ENCODE data around the gene TICRR.
A peak's percentile ranks its signal among the peaks of the same experiment; 100 is the strongest.

TICRR gene

DNA sequence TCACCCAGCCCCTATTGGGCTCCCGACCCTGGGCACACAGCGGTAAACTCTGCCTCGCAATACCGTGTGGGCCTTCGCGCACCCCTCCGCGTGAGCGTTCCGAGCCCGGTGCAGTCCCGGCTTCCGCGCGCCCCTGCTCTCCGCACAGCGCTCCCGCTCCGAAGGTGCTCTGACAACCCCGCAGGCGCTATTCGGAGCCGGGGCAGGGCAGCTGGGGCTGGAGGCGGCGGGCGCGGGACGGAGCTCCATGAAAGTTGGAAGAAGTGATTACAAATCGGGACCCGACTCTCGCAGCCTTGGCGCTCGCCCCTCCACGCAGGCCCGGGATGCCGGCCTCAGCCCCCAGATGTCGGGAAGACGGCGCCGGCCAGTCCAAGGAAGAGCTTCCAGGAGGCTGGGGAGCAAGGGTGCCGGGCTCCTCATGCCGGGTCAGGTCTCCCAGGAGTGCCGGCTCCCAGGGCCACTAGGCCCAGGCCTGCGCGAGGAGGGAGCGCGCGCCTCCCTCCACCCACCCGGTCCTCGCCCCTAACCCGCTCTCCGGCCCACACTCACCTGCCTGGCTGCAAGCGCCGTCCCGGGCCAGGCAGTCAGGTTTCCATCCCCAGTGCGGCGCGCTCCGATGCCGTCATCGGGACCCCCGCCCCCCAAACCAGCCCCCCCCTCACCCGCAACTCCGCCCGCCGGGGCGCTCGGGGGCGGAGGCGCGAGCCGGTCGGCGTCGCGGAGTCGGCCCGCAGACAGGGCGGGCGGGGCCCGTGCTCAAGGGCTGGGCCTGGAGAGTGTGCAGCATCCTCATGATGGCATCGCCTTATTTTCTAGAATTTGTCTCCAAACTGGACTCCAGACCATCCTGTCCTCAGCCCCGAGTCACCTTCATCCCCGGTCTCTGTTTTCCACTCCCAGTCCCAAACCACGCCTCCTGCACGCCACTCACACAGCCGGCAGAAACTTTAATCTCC is 79.9 kb downstream of the TICRR start, which contains the start of gene KIF7:
Gene KIF7, minus strand, starts transcription at position 621 of the 959 bp plus-strand sequence. CDS start 2,537 bp downstream, outside the sequence.
- DNase-seq = no peak

DNA sequence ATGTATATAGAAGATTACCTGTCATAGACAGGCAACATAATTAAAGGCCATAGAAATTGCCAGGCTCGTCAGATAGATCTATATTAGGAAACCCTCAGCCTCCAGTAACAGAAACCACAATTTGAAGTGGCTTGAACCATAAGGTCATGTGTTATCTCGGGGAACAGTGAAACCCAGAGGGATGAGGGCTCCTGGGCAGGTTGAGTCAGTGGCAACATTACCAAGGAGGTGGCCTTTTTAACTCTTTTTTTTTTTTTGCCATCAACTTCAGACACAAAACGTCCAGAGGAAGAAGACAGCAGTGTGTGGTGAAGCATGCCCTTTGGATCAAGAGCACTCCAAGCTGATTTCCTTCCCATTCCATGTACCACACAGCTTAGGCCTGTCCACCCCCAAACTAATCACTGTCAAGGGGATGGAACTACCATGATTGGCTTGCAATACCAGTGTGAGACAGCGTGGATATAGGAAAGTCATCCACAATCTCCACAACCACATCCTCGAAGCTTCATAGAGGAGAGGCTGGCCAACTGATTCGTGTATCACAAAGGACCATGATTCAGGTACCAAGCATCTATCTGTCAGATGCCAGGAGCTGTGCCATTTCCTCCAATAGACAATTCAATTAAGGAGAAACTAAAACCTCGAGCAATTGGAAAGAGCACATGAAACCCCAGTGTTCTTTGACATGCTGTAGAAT is 81.0 kb downstream of the TICRR start:
- no peak for DNase-seq

GRCh38 chr15:89657686-89658200 is 82.5 kb downstream of the TICRR start:
- DNase-seq = no peak

DNA sequence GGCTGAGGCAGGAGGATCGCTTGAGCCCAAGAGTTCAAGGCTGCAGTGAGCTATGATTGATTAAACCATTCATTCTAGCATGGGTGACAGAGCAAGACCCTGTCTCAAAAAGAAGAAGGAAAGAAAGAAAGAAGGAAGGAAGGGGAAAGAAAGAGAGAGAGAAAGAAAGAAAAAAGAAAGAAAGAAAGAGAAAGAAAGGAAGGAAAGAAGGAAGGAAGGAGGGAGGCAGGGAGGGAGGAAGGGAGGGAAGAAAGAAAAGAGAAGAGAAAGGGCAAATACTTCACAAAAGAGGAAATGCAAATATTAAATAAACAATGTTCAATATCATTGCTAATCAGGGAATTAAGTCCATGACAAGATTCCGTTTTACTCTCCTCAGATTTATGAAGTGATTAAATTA is 84.0 kb downstream of the TICRR start:
- no peak for DNase-seq

- no peak for DNase-seq
These were observed 85.3 kb downstream of the TICRR start for GRCh38 chr15:89660556-89660955.

DNA sequence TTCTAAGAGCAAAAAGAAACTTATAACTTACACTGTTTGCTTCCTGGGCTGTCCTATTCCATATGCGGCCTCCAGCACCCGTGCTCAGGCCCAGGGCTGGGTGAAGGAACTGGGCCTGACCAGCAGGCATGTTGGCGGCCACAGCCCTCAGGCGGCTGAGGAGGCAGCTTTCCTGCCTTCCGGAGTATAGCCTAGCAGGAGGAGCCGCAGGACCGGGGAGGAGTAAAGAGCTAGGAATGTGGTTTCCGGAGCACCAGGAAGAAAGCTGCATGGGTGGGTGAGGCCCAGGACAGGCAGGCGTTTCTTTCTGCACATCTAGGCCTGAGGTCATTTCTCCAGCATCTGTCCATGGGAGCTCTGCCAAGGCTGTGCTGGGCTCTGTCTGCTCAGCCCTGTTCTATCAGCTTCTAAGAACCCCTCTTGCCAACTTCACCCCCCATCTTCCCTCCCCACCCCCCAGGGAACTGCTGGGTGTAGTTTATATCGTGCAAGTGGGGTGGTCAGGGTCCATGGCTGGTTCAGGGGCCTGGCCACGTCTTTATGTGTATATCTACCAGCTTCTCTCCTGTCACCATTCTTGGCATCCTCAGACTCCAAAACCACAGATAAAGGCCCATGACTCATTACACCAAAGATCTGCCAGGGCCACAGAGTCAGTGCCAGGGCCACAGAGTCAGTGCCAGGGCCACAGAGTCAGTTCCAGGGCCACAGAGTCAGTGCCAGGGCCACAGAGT is 87.8 kb downstream of the TICRR start:
- no peak for DNase-seq

DNA sequence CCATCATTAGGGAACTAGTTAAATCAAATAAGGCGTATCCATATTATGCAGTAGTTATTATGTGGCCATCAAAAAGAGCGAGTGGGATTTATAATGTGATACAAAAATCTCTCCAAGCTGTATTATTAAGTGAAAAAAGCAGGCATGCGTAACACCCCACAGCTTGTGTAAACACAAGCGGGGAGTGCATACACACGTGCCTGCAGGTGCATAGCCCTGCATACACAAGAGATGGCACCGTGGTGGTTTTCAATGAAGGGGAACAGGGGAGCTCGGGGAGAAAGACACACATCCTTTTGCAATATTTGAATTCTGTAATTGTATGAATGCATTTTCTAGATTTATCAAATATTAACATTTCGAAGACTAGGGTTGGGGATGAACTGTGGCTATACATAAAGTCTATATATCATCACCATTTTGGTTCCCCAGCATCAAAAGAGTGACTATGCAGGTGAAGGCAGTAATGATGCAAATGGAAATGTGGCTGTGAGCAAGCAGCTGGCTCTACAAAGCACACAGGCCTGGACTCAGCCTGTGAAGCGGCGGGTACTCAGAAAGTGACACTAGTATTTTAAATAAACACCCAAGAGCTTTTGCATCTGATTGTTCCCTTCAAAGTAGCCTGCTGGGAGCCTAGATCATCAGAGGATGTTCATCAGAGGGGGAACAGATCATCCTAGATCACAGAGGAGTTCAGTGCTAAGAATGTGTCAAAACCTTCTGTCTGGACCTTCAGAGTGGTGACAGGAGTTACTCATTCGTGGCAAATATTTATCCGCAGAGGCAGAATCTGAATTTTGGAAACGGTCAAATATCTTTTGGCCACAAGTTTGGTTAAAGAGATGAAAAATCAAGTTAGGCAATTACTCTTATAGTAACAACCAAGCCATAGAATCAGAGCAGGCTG is 89.4 kb downstream of the TICRR start:
- no peak for DNase-seq

DNA sequence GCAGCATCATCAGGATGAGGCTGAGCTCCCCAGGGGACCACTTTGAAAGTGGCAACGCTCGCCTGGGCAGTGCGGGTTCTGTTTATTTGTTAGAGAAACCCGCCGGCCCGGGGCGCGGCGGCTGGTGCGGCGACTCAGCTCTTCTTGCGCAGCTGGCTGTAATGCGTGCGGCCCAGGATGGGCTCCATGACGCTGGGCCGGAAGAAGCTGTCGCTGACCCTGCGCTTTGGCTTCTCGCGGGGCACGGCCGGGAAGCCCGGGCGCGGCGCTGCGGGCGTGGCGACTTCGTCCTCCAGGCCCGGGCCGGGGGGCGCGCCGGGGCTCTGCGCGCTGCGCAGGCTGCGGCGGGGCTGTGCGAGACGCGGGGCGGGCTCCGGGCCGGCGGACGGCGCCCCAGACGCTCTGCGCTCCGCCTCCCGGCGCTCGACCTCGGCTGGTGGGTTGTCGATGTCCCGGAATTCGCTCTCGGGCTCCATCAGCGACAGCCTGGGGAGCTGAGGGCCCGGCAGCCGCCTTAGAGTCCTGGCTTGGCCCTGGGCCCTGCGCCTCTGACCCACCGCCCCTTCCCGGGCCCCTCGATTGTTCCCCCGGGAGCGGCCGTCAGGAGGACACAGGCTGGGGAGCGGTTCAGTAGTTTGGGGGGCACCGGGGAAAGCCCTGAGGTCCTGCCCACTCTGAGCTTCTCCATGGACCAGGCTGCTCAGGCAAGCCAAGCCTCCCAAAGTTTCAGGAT is 90.3 kb downstream of the TICRR start:
- peak in 1 of 2 donors; percentile 9 for DNase-seq

DNA sequence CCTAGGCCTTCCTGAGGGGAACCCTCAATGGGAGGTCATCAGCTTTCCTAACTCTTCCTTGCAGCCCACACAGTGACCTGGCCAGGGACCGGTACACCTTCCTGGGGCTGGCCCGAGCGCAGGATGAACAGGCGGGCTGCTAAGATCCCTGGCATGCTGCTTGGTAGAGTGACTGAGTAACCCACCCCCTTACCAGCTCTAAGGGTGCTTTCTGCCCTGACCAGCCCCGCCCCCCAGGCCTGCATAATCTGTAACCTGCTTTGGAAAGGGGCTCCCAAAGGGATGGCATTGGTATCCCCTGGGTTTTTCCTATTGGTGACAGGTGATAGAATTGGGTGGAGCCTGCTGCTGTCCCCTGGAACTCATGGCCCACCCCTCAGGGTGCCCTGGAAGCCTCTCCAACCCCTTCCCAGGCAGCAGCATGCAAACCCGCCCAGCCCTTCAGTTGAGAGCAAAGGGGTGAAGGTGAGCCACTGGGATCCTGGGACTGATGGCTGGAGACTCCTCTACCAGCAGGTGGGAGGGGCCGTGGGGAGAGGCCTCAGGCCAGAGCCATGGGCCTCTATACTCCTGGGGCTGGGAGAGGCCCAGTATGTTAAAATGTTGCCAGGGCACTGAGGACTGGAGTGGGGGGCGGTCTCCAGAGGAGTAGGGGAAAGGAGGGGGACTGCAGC is 91.1 kb downstream of the TICRR start:
- DNase-seq = no peak

GRCh38 chr15:89666858-89667705 is 91.8 kb downstream of the TICRR start:
- no peak for DNase-seq

DNA sequence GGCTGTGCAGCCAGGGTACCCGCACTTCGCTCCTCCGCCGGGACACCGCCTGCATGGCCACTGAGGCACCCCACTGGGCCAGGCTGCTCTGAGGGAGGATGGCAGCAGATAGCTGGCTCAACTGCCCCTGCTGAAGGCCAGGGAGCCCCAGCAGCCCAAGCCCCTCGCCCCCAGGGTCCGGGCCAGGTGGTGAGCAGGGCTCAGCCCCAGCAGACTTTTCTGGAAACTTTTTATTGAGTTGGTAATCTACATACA is 92.4 kb downstream of the TICRR start:
- DNase-seq = no peak

- no peak for DNase-seq
These were observed 92.9 kb downstream of the TICRR start for GRCh38 chr15:89668171-89668570.

DNA sequence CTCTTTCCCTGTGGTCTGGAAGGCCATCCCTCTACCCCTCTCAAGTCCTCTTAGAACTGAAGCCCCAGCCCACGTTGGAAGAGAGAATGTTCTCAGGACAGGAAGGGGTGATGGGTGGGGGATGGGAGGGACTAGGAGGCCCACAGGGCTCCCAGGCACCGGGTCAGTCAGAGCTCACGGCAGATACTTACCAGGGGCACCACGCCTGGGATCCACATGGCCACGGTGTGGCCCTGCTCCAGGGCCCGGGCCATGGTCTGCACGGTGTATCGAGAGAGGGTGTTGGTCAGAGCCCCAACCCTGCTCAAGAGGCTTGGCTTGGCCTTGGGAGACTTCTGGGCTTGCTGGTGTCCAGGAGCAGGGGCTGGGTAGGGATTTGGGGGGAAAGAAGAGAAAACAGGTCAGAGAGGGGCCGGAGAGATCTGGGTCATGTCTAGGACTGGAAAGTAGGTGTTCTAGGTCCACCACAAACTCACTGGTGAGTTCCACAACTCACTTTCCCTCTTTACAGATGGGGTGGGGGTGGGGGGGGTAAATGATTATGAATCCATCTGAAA is 94.1 kb downstream of the TICRR start:
- no peak for DNase-seq

DNA sequence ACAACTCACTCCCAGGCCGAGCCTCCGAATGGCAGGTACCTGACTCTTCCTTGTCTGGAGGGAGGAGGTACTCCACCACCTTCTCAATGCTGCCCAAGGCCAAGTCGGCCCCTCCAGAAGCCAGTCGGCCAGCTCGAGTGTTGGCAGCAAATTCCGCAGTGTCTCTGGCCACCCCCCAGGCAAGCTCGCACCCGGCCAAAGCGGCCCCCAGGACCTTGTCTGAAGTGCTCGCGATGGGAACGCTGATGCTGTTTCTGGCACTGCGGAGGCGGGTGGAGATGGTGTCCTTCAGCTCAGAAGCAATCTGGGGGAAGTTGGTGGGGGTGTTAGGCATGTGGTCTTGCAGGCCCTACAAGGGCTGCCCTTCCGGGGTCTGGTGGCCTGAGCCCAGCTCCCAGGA is 94.7 kb downstream of the TICRR start:
- no peak for DNase-seq

DNA sequence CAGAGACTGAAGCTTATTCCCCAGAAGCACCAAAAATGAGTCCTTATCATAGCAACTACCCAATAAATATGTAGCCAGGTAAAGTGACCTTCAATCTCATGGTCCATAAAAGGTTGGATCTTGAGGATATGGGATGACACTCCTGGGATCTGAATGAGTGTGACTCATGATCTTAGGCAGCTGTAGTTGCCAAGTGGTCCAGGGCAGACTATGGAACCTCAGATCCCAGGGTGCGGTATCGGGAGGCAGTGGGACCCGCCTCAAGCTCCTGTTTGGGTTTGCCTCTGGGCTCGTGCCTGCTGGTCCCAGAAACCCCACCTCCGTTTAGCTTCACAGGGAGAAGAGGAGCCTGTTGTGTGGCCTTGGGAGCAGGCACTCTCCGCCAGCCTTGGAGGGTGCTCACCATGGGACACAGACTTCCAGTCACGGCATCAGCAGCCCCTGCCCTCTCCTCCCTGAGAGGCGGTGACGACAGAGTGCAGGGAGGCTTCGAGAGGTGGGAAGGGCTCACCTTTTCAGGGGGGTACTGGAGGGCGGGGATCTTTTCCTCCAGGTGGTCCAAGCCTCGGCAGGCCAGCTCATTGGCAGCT is 95.8 kb downstream of the TICRR start:
- DNase-seq = no peak

- no peak for DNase-seq
These were observed 96.4 kb downstream of the TICRR start for GRCh38 chr15:89671687-89672086.

DNA sequence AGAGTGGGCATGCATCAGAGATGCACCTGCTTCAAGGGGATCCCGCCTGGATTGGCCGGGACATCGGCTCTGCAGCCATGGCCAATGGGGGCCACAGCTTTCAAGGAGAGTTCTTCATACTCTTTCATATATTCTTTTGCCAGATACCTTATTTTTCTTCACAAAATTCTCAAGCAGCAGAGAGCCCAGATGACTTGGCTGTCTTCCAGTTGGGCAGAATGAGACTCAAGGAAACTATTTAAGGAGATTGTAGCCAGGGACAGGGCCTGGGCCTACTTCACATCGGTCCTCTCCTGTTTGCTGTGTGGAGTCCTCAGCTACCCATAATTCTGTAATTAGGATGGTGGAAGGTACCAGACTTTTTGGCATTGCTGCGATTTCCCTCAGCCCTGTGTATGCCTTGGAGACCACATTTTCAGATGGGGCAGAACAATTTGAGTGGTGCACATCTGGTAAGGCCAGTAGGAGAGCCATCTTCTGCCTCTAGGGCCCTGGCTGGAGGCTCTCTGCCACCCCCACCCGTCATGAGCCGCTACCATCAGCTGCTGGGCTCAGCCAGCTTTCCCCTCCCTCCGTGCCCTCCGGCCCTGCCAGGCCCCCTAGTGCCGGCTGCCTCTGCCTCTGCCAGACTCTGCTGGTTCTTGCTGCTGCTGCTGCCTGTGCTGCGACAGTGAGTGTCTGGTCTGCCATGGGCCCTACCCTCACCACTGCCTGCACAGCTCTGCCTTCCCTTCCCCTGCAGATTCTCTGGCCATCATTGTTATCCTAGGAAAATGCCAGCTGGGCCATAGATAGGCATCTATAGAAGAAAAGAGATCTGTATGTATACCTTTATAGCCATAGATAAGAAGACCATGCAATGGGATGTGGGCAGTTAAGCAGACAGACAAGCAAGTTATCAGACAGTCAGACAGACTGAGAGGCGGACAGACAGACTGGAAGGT is 97.2 kb downstream of the TICRR start:
- DNase-seq = no peak

- no peak for DNase-seq
These were observed 97.9 kb downstream of the TICRR start for GRCh38 chr15:89673165-89673512.
